Esophagus (tissue), 2 donors: ENCODE results near the gene PHF12. TPM values are rescaled to one million over a fixed set of nuclear protein-coding genes. Genes with fewer than 3 reads are reported as not detected.
"Not testable (repeated sequence)": the region's sequence is repeated elsewhere in the genome, so short reads cannot be mapped to it uniquely, and the experiment has no call there.

Source experiments
- H3K27ac ChIP-seq, 2 donors: one replicate each; pipeline ENCODE4 v1.5.1; 2013; ENCODE audit warnings: low read depth in 2 of 2, mild to moderate bottlenecking in 2 of 2, inconsistent platforms in 1 of 2, low read length in 1 of 2, moderate library complexity in 1 of 2
- H3K27me3 ChIP-seq, 2 donors: one replicate each; pipeline ENCODE4 v1.6.1; 2013; ENCODE audit warnings: low read length in 2 of 2, control low read depth in 1 of 2, mild to moderate bottlenecking in 1 of 2; ENCODE audit not compliant: insufficient read depth in 2 of 2, control insufficient read depth in 1 of 2
- H3K36me3 ChIP-seq, 2 donors: one replicate each; pipeline ENCODE4 v1.6.1; 2013; ENCODE audit warnings: low read length in 1 of 2; ENCODE audit not compliant: control insufficient read depth in 2 of 2, insufficient read depth in 2 of 2
- H3K4me1 ChIP-seq, 2 donors: one replicate each; pipeline ENCODE4 v1.6.1; 2013; ENCODE audit warnings: low read length in 1 of 2; ENCODE audit not compliant: control insufficient read depth in 2 of 2, insufficient read depth in 2 of 2
- H3K4me3 ChIP-seq, 2 donors: one replicate each; pipeline ENCODE4 v1.5.1; 2013; ENCODE audit warnings: low read length in 2 of 2, mild to moderate bottlenecking in 2 of 2, low read depth in 1 of 2, moderate library complexity in 1 of 2
- H3K9me3 ChIP-seq, 2 donors: one replicate each; pipeline ENCODE4 v1.6.1; 2013; ENCODE audit warnings: mild to moderate bottlenecking in 2 of 2, low read depth in 1 of 2, low read length in 1 of 2, moderate library complexity in 1 of 2; ENCODE audit not compliant: control insufficient read depth in 2 of 2, insufficient read depth in 1 of 2
- WGBS, 2 donors: extraction: QIAGEN DNeasy Blood & Tissue Kit; methylation state at CpG; one replicate each; pipeline ENCODE4 v1.1.7; 2013; 5-methylcytosine and 5-hydroxymethylcytosine counted together
- polyA plus RNA-seq, 2 donors: library from polyadenylated mRNA; stranded (reverse); fragments of 200-250 nt; gene quantifications; one replicate each; pipeline ENCODE4 v1.2.3, GENCODE V29; 2013
- donor health status: healthy with polysubstance abuse.
- donor health status: Bipolar disorder and iron deficiency.

Gene PHF12
- polyA plus RNA-seq, 2 donors, result 8.6 to 9.1 TPM

- Histone ChIP-seq H3K4me1 (no peaks in the 10 kb centered on the region), H3K27ac (no peak overlapping the region), H3K27me3 (no peaks in the 10 kb centered on the region), H3K4me3 (no peak overlapping the region), H3K9me3 (no peaks in the 10 kb centered on the region), H3K36me3 (no peaks in the 10 kb centered on the region)
- whole genome bisulfite sequencing, 2 donors, result 64 to 71% methylated on average over 3 of the region's 3 CpGs
Measured at GRCh38 chr17:28940675-28941074, 10.6 kb downstream of the PHF12 start.

- Histone ChIP-seq H3K9me3 (no peaks in the 10 kb centered on the region), H3K27ac (no peak overlapping the region), H3K27me3 (no peaks in the 10 kb centered on the region), H3K4me3 (no peak overlapping the region), H3K4me1 (no peaks in the 10 kb centered on the region), H3K36me3 (no peaks in the 10 kb centered on the region)
- WGBS, 2 donors, result 60 to 63% methylated on average over 3 of the region's 3 CpGs
Measured at GRCh38 chr17:28940142-28940541, 11.2 kb downstream of the PHF12 start.

GRCh38 chr17:28938552-28938951, 12.8 kb downstream of the PHF12 start:
- H3K27me3 ChIP-seq, result no peaks in the 10 kb centered on the region
- H3K27ac ChIP-seq, result no peak overlapping the region
- no peaks in the 10 kb centered on the region for H3K9me3 ChIP-seq
- no peaks in the 10 kb centered on the region for H3K4me1 ChIP-seq
- H3K4me3 ChIP-seq, result no peak overlapping the region
- H3K36me3 ChIP-seq, result no peaks in the 10 kb centered on the region

GRCh38 chr17:28937044-28937729, 14.1 kb downstream of the PHF12 start:
- H3K4me1 ChIP-seq, result no peaks in the 10 kb centered on the region
- H3K27me3 ChIP-seq, result no peaks in the 10 kb centered on the region
- H3K4me3 ChIP-seq, result no peak overlapping the region
- H3K27ac ChIP-seq, result no peak overlapping the region
- no peaks in the 10 kb centered on the region for H3K9me3 ChIP-seq
- WGBS, 2 donors, result 61 to 69% methylated on average over 5 of the region's 5 CpGs
- H3K36me3 ChIP-seq, result no peaks in the 10 kb centered on the region

- no peaks in the 10 kb centered on the region for H3K4me1 ChIP-seq
- no peaks in the 10 kb centered on the region for H3K27me3 ChIP-seq
- no peak overlapping the region for H3K4me3 ChIP-seq
- no peaks in the 10 kb centered on the region for H3K9me3 ChIP-seq
- H3K36me3 ChIP-seq, result no peaks in the 10 kb centered on the region
- 85 to 89% methylated on average over 8 of the region's 8 CpGs for WGBS, 2 donors
- no peak overlapping the region for H3K27ac ChIP-seq
Measured at GRCh38 chr17:28935744-28936460, 15.4 kb downstream of the PHF12 start.

- H3K36me3 ChIP-seq, H3K4me1 ChIP-seq, H3K4me3 ChIP-seq, H3K9me3 ChIP-seq, H3K27ac ChIP-seq, H3K27me3 ChIP-seq: not testable (repeated sequence)
- 94 to 97% methylated on average over 8 of the region's 8 CpGs for WGBS, 2 donors
Measured at GRCh38 chr17:28934508-28934907, 16.8 kb downstream of the PHF12 start.

GRCh38 chr17:28929787-28930186, 21.5 kb downstream of the PHF12 start:
- WGBS, 2 donors, result 89 to 97% methylated on average over 2 of the region's 2 CpGs
- Histone ChIP-seq H3K27ac (no peak overlapping the region), H3K36me3 (peaks cover 0 to 3% of the 10 kb centered on the region in 2 donors)

GRCh38 chr17:28928061-28928460, 23.3 kb downstream of the PHF12 start:
- H3K27ac ChIP-seq, result no peak overlapping the region
- H3K36me3 ChIP-seq, result peaks cover 6 to 9% of the 10 kb centered on the region in 2 donors
- no peaks in the 10 kb centered on the region for H3K27me3 ChIP-seq
- no peaks in the 10 kb centered on the region for H3K9me3 ChIP-seq
- H3K4me1 ChIP-seq, result peaks cover 0 to 5% of the 10 kb centered on the region in 2 donors
- 79 to 86% methylated on average over 2 of the region's 2 CpGs for WGBS, 2 donors
- no peak overlapping the region for H3K4me3 ChIP-seq

More at GRCh38 chr17:28929787-28930186, 21.5 kb downstream of the PHF12 start:
- H3K4me1 ChIP-seq, result peaks cover 0 to 5% of the 10 kb centered on the region in 2 donors
- H3K27me3 ChIP-seq, result no peaks in the 10 kb centered on the region
- no peaks in the 10 kb centered on the region for H3K9me3 ChIP-seq
- no peak overlapping the region for H3K4me3 ChIP-seq

- H3K9me3 ChIP-seq, result no peaks in the 10 kb centered on the region
- 89 to 92% methylated on average over 4 of the region's 4 CpGs for WGBS, 2 donors
- H3K27ac ChIP-seq, result peak overlapping the region; percentile 39 to 57
- peaks cover 6 to 9% of the 10 kb centered on the region in 2 donors for H3K36me3 ChIP-seq
- H3K4me3 ChIP-seq, result no peak overlapping the region
- no peaks in the 10 kb centered on the region for H3K27me3 ChIP-seq
- H3K4me1 ChIP-seq, result peaks cover 0 to 5% of the 10 kb centered on the region in 2 donors
Measured at GRCh38 chr17:28926786-28927185, 24.5 kb downstream of the PHF12 start.

GRCh38 chr17:28926366-28926765, 25.0 kb downstream of the PHF12 start:
- Histone ChIP-seq H3K4me1 (peaks cover 0 to 5% of the 10 kb centered on the region in 2 donors), H3K4me3 (no peak overlapping the region), H3K9me3 (no peaks in the 10 kb centered on the region), H3K27ac (peak overlapping the region; percentile 39 to 46), H3K36me3 (peaks cover 6 to 9% of the 10 kb centered on the region in 2 donors), H3K27me3 (no peaks in the 10 kb centered on the region)
- 69 to 75% methylated on average over 2 of the region's 2 CpGs for whole genome bisulfite sequencing, 2 donors
